G401.6 (cell line): ENCODE measurements around the gene RHEX.

Experiments used
- FAIRE-seq: peaks from 2 replicates; lab custom pipeline; 2012; peaks lifted over from hg19 to GRCh38; lab: Jason Lieb, UNC

The RHEX gene

DNA sequence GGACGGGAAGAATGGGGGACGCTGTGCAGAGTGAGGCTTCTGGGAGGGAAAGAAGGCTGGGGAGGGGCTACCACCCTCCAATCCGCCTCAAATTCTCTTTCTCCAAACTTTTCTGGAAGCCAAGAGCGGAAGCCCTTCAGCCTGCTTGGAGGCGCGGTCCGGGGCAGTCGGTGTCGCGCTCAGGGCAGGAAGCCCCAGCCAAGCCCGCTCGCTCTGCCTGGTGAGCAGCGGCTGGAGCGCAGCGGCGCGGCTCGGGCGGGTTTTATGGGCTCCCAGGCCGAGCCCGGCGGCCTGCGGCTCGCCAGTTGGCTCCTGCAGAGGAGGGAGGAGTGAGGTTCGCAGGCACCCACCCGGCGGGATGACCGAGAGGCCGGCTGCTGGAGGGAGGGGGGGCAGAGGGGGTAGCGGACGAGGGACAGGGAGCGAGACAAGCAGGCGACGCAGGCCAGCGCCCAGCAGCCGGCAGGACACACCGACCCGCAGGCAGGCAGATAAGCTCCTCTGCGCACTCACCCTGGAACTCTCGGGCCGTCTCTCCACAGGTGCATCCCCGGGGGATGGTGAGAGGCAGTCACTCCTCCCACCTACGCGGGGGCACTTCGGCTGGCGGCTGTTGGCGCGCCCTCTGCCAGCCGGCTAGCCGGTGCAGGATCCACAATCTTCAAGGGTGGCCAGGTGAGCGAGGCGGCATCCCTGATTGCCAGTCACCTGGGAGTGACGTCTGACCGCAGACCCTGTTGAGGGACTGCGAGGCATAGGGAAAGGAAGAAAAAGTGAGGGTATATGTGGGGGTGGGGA, 64.4 kb downstream of the RHEX start, which contains the start of gene AVPR1B:
TSS of gene AVPR1B (minus strand) at position 238 of the 798 bp plus-strand sequence. CDS start 498 bp downstream, outside the sequence.
- FAIRE-seq, result no peak

DNA sequence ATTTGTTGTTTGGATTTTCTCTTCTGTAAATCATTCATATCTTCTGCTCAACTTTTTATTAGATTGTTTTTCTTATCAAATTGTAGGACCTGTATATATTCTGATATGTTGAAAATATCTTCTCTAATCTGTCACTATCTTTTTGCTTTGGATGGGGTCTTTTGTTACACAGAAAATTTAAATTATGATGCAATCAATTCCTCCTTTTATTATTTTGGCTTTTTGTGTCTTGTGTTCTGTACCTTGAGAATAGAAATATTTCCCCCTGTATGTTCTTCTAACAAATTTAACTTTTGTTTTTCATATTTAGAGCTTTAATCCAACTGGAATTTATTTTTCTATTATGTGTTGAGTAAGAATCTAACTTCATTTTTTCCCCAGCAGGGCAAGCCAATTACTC, 67.4 kb downstream of the RHEX start:
- FAIRE-seq, result peak; percentile 3

DNA sequence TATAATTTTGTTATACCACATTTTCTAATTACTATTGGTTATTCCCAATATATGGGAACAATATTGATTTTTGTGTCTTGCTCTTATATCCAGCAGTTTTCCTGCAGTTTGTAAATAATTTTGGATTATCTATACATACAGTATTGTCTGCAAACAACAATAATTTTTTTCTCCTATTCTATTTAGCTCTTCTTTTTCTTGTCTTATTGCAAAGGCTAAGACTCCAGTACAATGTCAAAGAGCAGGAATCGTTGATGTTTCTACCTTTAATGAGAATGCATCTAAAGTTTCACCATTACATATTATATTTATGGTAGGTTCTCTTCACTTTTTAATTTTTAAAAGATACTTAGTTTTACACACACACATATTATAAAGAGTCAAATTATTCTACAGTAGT, 68.3 kb downstream of the RHEX start:
- no peak for FAIRE-seq

DNA sequence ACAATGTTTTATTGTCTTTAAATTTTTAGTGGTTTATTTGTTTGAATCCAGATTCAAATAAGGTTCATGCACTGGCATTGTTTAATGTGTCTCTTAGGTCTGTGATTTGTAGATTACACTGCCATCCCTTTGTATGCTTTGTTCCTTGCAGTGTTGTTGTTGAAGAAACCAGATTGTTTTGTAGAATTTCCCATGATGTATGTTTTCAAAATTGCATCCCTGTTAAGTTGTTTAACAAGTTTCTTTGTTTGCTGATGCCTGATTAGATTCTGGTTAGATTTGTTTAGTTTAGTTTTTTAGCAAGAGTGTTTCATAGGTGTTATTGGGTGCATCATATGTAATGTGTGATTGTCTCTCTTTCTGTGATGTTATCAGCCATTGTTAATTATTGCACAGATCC, 69.7 kb downstream of the RHEX start:
- no peak for FAIRE-seq

DNA sequence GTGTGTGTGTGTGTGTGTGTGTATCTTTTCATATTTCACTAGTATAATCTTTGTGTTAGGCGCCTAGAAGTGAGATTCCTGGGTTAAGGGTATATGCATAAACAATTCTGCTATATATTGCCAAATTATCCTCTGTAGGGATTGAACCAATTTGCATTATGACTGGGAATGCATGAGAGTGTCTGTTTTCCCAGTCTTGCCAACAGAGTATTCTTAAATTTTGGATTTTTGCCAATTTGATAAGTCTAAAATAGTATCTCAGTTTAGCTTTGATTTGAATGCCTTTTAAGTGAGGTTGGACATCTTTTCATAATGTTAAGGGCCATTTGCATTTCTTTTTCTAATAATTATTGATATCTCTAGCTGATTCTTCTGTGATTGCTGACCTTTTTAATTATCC, 72.4 kb downstream of the RHEX start:
- FAIRE-seq, result no peak

DNA sequence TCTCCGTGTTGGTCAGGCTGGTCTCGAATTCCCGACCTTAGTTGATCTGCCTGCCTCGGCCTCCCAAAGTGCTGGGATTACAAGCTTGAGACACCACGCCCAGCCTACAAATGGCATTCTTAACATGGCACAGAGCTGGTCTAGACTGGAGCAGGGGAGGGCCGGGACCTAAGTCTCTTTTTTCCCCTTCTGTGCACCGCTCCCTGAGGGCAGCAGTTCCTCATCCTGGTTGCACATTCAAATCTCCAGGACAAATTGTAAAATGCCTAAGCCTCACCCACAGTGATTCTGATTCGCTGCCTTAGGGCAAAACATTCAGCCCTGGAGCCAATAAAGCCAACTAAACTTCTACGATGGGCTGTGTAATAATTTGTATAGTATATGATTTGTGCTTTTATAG, 74.4 kb downstream of the RHEX start:
- FAIRE-seq, result no peak

DNA sequence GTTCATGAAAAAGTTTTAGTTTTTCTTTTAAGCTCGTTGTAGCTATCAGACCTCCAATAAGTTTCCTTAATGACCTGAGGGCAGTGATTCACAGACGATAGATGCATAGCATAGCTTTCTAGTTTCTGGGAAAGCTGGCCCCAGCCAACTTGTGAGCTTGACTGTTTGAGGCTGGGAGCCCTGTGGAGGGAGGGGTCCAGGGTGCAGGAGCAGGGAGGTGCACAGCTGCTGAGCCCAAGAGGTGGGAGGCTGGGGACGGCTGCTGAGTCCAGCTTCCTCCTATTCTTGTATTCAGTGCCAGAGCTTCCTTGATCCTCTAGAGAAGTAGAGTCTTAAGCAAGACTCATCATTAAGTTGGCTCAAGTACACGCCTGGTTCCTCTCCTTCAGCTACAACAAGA, 75.2 kb downstream of the RHEX start:
- no peak for FAIRE-seq

DNA sequence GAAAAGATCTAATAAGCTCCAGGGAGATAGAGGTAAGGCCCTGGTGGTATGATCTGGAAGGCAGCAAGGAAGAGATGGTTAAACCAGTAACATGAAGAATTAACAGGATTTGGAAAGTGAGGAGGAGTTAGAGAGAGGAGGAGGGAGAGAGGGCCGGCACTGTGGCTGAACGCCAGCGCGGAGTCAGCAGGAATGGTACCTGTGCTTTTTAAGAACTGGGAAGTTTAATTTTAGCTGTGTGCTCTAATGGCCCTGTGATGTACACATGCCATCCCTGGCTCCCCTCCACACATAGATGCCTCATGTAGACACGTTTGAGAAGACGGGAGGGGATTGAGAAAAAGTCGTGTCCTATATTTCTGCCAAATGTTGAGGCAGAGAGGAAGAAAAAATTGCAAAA, 78.1 kb downstream of the RHEX start:
- FAIRE-seq, result no peak

DNA sequence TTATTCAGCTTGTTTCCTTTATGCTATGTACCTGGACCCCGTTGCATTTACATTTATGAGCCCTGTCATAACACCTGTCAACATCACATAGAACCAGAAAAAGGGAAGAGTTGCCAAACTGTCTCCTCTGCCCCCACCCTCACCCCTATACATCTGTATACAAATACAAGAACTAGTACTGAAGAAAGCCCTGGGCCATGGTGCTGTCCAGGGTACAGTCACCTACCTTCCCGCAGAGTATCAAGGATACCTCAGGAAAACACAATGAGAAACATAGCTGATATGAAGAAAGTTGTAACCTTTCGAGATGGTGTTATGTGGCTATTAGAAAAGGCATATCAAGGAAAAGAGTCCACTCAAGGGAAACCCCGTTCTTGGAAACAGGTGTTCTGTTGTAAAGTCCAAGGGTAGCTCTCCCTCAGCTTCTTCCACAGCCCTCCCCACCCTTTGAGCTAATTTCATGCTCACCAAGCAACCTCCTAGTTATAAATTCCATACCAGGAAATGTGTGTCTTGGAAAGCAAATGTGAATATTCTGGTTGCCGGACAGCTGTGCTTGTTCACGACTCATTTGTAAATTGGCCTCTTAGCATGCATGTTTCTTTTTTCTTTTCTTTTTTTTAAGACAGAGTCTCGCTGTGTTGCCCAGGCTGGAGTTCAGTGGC, 80.9 kb downstream of the RHEX start:
- no peak for FAIRE-seq

DNA sequence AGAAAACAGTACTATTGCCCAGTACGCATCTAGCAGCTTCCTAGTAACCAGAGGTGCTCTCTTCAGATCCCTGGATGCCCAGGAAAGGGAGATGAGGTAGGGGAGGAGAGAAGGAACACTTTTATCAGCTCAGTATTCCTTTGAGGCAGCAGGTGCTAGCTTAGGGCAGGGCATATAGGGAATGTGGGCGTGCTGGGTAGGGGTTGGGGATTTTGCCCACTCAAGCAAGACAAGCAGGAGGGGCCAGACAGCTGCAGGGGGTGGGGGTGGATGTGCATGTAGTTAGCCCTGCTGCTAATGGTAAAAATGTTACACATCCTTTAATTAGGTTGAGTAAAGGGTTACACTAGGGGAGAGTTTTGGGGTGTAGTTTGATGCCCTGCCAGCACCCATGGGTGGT, 82.3 kb downstream of the RHEX start:
- no peak for FAIRE-seq

DNA sequence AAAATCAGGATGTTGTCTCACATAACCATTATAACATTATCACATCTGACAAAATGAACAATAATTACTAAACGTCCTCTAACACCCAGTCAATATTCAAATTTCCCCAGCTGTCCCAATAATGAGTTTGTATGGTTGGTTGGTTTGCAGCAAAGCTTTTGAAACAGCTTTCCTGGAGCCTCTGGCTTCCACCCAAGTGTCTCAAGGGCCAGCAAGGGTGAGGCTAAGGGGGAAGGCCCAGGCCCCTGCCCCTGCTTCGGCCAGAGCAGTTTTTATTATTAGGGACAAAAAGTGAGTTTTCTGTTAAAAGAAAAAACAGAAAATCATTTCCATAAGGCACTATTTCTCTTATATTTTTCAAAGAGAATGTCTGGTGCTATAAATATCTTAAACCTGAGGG, 83.3 kb downstream of the RHEX start:
- no peak for FAIRE-seq

DNA sequence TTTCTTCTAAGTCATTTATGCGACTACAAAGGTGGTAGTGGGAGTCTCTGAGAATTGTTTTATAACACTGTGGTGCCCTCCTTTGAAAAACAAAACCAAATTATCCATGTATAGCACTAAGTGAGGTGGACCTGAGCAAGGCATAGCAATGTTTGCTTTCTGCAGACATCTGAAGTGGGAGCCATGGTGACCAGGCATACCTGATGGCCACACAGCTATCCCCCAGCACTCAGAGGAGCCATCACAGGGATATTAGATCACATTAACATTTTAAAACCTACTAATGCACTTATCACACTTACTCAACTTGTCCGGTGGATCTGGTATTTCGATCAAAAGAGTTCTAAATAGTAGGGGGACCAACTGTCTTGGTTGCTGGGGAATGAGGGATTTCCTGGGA, 89.0 kb downstream of the RHEX start:
- FAIRE-seq, result no peak

DNA sequence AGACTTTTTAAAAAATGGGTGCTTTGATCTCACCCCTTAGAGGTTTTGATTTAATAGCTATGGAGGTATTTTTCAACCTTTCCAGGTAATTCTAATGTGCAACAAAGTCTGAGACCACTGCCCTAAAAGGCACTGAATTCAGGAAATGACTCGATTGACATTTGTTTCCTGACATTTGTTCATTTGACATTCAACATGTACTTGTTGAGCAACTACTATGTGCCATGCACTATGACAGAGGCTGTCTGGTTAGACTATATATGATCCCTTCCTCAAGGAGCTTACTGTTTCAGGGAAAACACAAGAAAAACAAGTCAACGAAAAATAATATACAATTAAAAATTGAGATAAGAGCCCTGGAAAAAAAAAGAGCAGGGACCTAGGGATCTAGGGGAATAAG, 89.8 kb downstream of the RHEX start:
- FAIRE-seq, result no peak

DNA sequence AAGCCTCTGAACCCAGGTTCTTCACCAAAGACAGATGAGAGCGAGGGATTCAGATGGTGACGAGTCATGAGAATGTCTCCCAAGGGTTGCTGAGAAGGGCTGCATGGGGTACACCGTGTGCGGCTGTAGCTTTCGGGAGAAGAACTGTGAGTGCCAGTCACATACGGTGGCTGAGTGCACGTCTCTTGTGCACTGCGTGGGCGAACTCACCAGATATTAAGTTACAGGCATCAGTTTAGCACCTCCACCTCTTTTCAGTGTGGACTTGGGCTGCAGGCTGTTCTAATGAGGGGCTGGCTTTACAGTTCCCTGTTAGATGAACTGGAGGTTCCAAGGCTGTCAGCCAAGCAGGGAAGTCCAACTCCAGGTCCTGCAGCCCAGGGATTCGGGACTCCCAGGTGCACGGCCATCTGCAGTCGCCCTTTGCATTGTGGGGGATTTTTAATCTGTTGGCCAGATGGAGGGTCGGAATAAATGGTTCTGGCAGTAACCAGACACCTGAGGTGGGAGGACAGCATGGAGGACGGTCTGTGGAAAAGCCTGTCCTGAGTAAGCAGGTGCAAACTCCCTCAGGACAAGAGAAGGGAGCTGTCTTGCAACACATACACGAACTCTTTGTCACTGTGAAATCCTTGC, 90.7 kb downstream of the RHEX start:
- FAIRE-seq, result no peak

DNA sequence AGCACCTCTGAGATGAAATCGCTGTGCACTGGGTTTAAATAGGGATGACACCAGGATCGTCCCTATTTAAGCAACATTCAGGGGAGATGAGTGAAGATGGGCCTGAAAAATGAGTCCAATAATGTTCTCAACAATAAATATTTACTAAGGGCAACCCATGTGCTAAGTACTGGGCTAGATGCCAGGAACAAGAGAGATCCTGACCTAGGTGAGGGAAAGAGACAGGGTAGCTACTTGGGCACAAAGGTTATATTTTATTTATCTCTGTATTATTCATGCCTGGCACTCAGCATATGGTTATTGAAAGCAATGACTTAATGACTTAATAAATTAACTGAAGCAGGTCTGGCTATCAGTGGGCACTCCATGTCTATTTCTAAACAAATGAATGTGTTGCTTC, 91.6 kb downstream of the RHEX start:
- no peak for FAIRE-seq

DNA sequence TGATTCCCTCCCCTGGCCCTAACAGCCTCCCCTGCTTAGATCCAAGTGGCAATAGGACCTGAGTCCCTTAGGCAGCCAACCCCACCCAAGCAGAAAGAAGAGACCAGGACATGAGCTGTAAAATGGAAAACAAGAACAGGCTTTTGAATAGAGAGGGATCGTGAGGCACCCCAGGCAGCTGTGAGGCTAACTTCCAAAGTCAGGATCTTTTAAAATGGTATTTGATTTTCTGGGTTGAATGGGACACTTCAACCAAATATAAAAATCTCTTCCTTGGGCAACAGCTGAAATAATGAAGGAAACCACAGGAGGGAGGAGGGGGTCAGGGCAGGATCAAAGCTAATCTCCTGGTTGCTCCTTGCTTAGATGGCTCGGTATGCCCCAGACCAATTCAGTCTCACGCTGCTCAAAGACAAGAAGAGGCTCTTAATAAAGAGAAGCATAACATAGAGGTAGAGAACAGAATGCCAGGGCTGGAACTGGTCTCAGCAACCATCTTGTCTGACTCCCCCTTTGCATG, 92.9 kb downstream of the RHEX start:
- FAIRE-seq, result no peak
